Kidney glomerular epithelial cell (primary cell): ENCODE data around the gene FAM168B.
"Not testable (repeated sequence)": the region's sequence is repeated elsewhere in the genome, so short reads cannot be mapped to it uniquely, and the experiment has no call there.

Experiments used
- DNase-seq: peaks from one replicate; lab custom pipeline; 2025; lab: John Stamatoyannopoulos, UW

The FAM168B gene

GRCh38 chr2:131094463-131095281 is 1.4 kb upstream of the FAM168B start:
- no peak for DNase-seq

DNA sequence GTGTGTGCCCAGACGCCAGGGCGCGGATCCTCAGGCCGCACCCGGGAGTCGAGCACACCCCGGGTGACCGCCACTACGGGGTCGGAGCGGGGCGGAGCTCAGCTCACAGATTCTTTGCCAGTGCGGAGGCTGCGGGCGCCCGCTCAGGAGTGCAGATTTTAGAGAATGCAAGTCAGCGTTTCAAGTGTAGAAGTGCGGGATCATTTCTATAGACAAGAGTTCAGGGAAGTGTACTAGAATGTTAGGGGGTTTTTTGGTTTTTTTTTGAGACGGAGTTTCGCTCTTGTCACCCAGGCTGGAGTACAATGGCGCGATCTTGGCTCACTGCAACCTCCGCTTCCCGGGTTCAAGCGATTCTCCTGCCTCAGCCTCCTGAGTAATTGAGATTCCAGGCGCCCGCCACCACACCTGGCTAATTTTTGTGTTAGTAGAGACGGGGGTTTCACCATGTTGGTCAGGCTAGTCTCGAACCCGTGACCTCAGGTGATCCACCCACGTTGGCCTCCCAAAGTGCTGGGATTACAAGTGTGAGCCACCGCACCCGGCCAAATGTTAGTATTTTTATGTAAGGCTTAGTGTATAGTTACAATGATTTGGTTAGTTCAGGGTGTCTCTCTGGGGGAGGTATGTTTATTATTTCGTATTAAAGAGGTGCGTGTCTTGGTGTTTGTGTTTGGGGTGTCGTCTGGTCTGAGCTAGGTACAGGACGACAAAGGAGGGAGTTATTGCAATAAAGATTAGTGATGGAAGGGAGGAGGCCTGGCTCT is 619 bp upstream of the FAM168B start:
- no peak for DNase-seq

DNA sequence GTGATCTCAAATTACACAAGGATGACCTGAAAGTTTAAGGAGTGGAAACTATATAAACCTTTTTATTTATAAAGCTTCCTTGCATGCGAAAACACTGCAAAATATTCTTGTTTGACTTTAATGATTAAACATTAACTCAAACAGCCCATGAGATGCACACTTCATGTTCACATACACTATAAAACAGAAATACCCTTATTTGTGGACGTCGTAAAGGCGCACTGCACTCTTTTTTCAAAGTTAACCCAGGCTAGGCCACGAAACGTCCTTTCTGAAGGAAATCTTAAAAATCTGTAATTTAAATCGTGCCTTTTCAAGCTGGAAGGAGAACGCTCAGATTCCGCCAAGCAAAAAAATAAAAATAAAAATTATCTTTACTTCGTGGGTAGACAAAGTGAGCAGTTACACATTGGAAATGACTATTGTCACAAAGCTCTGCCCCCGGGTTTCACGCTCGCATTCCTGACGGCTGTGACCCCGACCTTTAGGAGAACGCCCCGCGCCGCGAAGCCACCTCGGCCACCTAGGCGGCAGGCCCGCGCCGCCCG is 728 bp downstream of the FAM168B start:
- no peak for DNase-seq

DNA sequence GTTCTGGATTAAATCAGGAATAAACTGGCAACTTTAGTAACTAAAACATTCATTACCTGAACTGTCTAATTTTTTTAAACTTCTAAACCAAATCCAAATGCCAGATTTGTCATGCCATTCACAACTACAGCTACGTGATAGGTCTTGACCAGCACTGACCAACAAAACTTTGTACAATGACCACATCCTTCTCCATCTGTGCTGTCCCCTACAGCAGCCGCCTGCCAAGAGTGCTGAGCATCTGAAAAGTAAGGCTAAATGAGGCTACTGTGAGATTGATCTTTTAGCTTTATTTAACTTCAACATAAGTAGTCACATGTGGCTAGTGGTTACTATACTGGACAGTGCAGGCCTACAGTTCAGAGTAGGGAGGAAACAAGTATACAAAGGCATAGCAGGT is 7.6 kb downstream of the FAM168B start:
- no peak for DNase-seq

DNA sequence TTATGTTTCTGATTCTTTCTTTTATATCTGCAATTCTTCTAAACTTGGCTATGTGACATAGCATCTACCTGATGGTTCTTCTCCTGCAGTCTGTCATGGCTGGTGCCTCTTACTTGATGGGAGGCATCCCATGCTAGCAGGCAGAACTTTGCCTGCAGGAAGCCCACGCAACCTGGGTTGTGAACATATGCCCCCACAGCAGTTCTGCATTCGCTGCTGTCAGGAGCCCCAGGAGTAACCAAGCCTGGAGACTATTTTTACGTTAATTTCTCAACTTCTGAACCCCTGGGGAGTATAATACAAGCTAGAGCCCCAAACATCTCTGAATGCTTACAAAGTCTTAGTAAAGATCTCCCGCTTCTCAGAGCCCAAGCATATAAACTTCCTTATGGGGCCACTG is 12.1 kb downstream of the FAM168B start:
- DNase-seq, result no peak

DNA sequence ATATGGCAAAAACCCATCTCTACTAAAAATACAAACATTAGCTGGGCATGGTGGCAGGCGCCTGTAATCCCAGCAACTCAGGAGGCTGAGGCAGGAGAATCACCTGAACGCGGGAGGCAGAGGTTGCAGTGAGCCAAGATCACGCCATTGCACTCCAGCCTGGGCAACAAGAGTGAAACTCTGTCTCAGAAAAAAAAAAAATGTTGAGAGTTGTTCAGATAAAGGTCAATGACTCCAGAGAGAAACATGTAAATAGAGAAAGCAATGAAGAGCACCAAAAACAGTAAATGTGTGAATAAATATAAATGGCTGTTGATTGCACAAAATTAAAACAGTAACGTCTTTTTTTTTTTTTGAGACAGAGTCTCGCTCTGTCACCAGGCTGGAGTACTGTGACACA is 13.3 kb downstream of the FAM168B start:
- DNase-seq, result not testable (repeated sequence)

DNA sequence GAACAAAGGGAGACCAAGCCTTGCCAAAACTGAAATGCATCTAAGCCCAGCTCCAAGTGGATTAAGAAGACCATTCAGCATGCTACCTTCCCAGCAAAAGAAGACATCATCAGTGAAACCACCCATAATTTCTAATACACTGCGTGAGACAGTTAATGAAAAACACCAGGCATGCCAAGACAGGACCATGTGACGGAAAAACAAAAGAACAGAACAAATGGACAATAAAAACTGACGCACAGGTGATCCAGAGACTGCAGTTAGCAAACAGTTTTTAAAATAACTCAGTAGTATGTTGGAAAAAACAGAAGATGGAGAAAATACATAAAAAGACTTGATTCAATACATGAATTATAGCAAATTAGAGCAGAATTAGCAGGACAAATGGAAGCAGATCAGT is 15.3 kb downstream of the FAM168B start:
- DNase-seq, result no peak

DNA sequence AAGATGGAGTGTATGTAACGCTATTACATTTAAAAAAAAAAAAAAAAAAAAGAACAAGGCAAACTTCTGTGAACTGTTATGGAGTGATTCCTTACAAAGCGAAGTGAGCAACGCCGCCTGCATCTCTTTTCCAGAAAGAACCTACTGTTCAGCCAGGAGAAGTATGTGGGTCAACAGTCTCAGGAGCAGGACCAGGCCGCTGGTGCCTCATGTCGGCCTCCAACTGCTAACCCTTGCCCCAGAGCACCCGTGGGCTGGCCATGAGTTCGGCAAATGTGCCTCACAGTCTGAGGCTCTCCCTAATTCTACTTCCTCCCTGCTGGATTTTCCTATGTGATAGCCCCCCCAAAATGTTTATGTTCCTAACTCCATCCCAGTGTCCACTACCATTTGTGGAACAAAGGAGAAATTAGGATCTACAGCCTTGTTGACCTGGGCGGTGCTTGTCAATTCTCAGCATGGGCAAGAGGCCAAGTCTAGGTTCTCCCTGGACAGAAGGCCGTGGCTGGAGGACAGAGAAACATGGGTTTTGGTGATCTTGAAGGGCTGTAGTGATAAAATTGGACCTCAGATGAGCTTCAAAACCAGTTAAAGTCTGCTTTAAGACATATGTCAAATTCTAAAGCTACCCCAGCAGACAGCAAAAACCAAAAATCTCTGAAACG is 15.9 kb downstream of the FAM168B start:
- no peak for DNase-seq

DNA sequence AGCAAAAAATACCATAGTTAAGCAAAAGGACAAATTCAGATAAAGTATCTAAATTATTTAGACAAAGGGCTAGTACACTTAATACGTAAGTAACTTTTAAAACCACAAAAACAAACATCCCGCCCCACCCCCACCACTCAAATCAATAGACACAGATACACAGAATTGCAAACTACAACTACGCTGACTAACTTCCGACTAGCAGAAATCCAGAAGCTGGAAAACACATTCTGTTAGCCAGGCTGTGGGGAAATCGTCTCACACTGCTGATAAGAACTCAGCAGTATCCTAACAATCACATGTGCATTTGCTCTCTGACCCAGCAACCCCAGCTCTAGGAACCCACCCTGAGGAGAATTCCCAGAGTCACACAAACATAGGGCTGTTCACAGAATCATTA is 16.6 kb downstream of the FAM168B start:
- no peak for DNase-seq

DNA sequence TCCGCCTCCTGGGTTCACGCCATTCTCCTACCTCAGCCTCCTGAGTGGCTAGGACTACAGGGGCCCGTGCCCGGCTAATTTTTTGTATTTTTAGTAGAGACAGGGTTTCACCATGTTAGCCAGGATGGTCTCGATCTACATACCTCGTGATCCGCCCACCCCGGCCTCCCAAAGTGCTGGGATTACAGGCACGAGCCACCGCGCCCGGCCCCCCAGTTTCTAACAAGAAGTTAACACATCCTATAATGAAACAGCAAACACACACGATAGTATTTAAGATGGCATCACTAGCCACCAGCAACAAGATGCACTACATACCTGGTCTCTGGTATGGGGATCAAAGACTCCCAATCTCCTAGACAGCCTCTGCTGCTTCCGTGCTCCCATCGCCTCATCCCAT is 17.7 kb downstream of the FAM168B start:
- not testable (repeated sequence) for DNase-seq

DNA sequence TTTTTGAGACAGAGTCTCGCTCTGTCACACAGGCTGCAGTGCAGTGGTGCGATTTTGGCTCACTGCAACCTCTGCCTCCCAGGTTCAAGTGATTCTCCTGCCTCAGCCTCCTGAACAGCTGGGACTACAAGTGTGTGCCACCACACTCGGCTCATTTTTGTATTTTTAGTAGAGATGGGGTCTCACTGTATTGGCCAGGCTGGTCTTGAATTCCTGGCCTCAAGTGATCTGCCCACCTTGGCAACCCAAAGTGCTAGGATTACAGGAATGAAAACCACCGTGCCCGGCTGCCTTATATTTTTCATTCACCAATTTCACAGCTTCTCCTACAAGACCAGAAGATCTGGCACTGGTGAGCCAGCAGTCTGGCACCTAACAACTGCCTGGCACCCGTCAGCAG is 25.1 kb downstream of the FAM168B start:
- not testable (repeated sequence) for DNase-seq

GRCh38 chr2:131067465-131068125 is 25.7 kb downstream of the FAM168B start:
- no peak for DNase-seq

DNA sequence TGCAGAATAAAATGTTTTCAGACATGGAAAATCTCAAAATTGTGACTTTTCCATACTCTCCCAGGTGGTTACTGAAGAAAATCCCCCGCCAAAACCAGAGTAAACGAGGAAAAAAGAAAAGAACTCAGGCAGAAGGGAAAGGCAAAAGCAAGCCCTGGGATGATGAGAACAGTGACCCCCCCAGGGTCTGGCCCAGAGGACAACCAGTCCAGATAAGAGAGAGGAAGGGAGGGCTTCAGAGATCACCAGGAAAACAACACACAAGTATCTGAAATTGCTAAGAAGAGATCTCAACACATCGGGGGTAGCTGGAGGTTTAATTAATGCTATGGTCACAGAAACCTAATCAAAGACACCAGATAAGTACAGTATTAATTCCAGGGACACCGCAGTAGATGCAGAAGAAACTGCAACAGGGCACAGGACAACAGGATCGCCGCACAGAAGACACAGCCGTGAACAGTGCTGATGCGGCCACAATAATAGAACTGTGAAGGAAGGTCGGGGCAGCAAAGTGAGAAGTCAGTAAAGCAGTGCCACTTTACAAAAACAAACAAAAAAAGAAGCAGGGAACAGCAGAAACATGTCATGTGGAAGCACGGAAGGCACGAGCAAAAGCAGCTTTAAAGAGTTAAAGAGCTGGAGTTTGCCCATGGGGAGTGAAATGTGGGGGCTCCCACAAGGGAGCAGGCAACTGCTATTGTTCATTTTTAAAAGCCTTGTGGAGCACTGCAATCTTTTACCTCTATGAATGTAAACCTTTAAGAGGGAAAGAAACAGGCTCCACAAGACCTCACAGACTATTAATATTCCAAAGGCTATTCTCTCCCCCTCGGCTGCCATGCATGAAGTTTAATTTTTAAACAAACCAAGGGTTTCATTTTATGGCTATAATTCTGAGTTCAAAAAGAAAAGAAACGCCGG is 28.4 kb downstream of the FAM168B start:
- DNase-seq, result no peak

DNA sequence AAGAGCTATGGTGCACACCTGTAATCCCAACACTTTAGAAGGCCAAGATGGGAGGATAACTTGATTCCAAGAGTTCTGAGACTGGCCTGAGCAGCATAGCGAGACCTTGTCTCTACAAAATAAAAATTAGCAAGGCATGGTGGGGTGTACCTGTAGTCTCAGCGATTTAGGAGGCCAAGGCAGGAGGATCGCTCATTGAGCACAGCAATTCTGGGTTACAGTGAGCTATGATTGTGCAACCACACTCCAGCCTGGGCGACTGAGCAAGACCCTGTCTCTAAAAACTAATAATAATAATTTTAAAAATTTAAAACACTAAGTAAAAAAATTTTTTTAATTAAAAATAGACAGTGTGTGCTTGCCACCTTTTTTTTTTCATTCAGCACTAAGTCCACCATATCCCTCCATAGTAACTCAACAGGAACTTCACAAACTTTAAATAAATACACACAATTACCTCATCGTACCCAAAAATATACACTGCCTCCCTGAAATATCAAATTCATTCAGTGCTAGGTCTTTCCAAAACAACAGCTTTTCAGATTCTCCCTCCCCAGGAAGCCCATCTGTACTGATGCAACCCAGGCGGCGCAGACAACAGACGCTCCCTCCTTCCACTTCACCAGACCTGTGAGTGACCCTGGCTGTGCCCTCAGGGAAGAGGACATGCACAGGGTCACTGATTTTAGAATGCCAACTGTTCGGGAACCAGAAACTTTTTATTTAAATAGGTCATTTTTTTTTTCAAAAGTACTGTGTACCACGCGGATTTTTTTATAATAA is 29.6 kb downstream of the FAM168B start:
- DNase-seq, result no peak

DNA sequence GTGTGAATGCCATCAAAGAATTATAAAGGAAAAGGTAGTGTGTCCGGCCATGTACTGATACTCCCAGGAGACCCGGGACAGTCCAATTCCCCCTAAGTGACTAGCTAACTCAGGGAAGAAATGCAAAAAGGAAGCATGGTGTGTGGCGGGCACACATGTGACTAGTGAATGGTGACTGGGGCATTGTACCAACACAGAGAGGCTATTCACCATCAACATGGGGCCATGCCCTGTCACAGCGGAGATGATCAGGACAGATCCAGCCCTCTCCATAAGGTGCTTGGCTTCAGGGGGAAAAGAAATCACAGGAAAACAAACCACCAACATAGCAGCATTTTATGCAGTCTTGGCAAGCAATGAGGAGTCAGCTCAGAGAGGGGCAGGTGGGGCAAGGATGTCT is 34.3 kb downstream of the FAM168B start:
- no peak for DNase-seq

DNA sequence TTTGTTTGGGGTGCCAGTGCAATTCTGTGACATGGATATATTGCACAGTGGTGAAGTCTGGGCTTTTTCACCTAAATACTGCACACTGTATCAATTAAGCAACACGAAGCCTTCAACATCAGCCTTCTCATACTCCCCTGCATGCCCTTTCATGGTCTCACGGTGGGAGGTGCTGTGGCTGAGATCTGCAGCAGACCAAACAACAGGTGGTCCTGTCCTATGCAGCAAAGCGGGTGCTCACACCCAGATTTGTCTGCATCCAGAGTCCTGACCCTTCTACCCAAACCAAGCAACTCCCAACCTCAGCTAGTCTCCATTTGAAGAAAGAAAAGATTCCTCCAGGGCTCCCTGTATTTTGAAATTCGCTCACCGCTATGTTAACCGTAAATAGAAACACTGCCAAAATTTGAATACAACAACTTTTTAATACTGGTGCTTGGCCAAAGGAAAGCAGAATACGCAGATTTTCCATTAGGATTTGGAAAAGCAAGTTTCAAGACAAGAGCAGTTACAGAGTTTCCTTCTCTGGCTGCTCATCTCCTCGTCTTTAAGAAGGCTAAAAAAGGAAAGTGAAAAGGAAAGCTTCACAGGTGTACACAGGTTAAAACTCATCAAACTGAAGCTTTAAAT is 34.9 kb downstream of the FAM168B start:
- no peak for DNase-seq

GRCh38 chr2:131056932-131057287 is 36.4 kb downstream of the FAM168B start:
- no peak for DNase-seq

DNA sequence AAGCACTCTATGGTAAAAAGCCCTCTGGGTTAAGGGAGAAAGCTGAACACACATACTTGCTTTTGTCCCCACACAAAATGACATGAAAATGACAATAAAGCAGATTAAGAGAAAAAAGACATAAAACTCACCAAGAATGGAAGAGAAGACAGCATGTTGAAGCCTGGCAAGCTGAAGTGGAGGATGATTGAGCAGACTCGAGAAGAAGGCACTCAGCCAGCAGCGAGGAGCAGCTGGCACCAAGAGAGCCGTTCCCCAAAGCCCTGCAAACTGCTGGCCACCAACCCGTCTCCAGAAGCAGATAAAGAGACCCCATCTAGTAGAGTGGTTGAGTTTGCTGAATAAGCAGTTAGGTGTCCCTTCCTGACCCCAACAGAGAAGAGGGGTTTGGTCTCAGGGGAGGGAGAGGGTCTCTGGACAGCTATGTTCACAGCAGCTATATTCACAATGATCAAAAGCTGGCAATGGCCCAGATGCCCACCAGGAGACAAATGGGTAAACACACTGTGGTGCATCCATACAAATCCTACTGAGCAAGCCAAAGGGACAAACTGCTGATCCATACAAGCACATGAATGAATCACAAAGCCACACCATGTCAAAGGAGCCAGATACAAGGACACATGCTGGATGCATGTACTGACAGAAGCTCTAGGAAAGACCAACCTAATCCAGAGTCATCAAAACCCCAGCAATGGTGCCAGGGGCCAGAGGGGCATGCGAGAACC is 36.9 kb downstream of the FAM168B start:
- no peak for DNase-seq
